IPS DF 6.9 (cell line): ENCODE measurements around the gene CARD8.

Experiments used
- DNase-seq: peaks from one replicate; pipeline ENCODE4 v3.0.0-alpha.2; 2013; ENCODE audit warnings: low read depth, low spot score
- H3K27ac ChIP-seq: one replicate; pipeline ENCODE4 v1.5.1; 2013; ENCODE audit warnings: low read length, control low read depth
- H3K27me3 ChIP-seq: 2 replicates; pipeline ENCODE4 v1.6.1; 2013; ENCODE audit warnings: mild to moderate bottlenecking, low read length; ENCODE audit not compliant: control insufficient read depth, insufficient read depth
- H3K36me3 ChIP-seq: 2 replicates; pipeline ENCODE4 v1.6.1; 2013; ENCODE audit warnings: low read length; ENCODE audit not compliant: control insufficient read depth, insufficient read depth
- H3K4me1 ChIP-seq: 2 replicates; pipeline ENCODE4 v1.6.1; 2013; ENCODE audit warnings: low read length; ENCODE audit not compliant: control insufficient read depth, insufficient read depth
- H3K4me3 ChIP-seq: 2 replicates; pipeline ENCODE4 v1.5.1; 2013; ENCODE audit warnings: mild to moderate bottlenecking, low read length
- H3K9me3 ChIP-seq: 2 replicates; pipeline ENCODE4 v1.6.1; 2013; ENCODE audit warnings: low read length, inconsistent platforms; ENCODE audit not compliant: control insufficient read depth, insufficient read depth
- WGBS: extraction: QIAGEN DNeasy Blood & Tissue Kit; methylation state at CpG from one replicate; pipeline ENCODE4 v1.1.7; 2013; ENCODE audit warnings: mixed read lengths, missing lambda C conversion rate; ENCODE audit not compliant: insufficient read length, insufficient coverage; 5-methylcytosine and 5-hydroxymethylcytosine counted together

Gene CARD8

GRCh38 chr19:48216933-48217332 lies 38.8 kb downstream of the CARD8 start:
- no CpG with 5 or more reads among the region's 14 CpGs for WGBS
- H3K27me3 ChIP-seq = no peaks in the 10 kb centered on the region
- H3K9me3 ChIP-seq = no peaks in the 10 kb centered on the region
- H3K4me3 ChIP-seq = no peak overlapping the region
- H3K27ac ChIP-seq = no peak overlapping the region
- DNase-seq = peak; percentile 18
- H3K4me1 ChIP-seq = no peaks in the 10 kb centered on the region
- no peaks in the 10 kb centered on the region for H3K36me3 ChIP-seq

GRCh38 chr19:48213959-48214358 lies 41.8 kb downstream of the CARD8 start:
- Histone ChIP-seq H3K27ac (no peak overlapping the region), H3K4me3 (no peak overlapping the region), H3K4me1 (no peaks in the 10 kb centered on the region), H3K9me3 (no peaks in the 10 kb centered on the region), H3K27me3 (no peaks in the 10 kb centered on the region), H3K36me3 (no peaks in the 10 kb centered on the region; the same call in 1 of the 2 replicates)
- WGBS = no CpG with 5 or more reads among the region's 5 CpGs
- no peak for DNase-seq

- H3K36me3 ChIP-seq = no peaks in the 10 kb centered on the region; the same call in 1 of the 2 replicates
- no peaks in the 10 kb centered on the region for H3K4me1 ChIP-seq
- no peak overlapping the region for H3K27ac ChIP-seq
- H3K9me3 ChIP-seq = no peaks in the 10 kb centered on the region
- no peak for DNase-seq
- no CpG with 5 or more reads among the region's 3 CpGs for WGBS
- H3K4me3 ChIP-seq = no peak overlapping the region
- no peaks in the 10 kb centered on the region for H3K27me3 ChIP-seq
These were observed 45.7 kb downstream of the CARD8 start for GRCh38 chr19:48210005-48210404.

GRCh38 chr19:48206397-48207093 lies 49.2 kb downstream of the CARD8 start:
- Histone ChIP-seq H3K27ac (no peak overlapping the region), H3K27me3 (no peaks in the 10 kb centered on the region), H3K36me3 (no peaks in the 10 kb centered on the region; the same call in 1 of the 2 replicates), H3K4me3 (no peak overlapping the region), H3K9me3 (no peaks in the 10 kb centered on the region), H3K4me1 (no peaks in the 10 kb centered on the region)
- DNase-seq = no peak
- WGBS = no CpG with 5 or more reads among the region's 9 CpGs

- Histone ChIP-seq H3K36me3 (no peaks in the 10 kb centered on the region), H3K4me3 (peak overlapping the region; percentile 39; the same call in 1 of the 2 replicates)
- no CpG with 5 or more reads among the region's 34 CpGs for WGBS
These were observed 51.7 kb downstream of the CARD8 start for GRCh38 chr19:48203794-48204628.

GRCh38 chr19:48203222-48203793 lies 52.4 kb downstream of the CARD8 start:
- H3K4me1 ChIP-seq = no peaks in the 10 kb centered on the region
- H3K27ac ChIP-seq = no peak overlapping the region
- WGBS = no CpG with 5 or more reads among the region's 5 CpGs
- peak overlapping the region; percentile 13; the same call in 1 of the 2 replicates for H3K4me3 ChIP-seq
- no peaks in the 10 kb centered on the region for H3K9me3 ChIP-seq
- H3K27me3 ChIP-seq = no peaks in the 10 kb centered on the region
- H3K36me3 ChIP-seq = no peaks in the 10 kb centered on the region
- DNase-seq = no peak

More at GRCh38 chr19:48203794-48204628, 51.7 kb downstream of the CARD8 start:
- Histone ChIP-seq H3K27ac (no peak overlapping the region), H3K4me1 (no peaks in the 10 kb centered on the region), H3K9me3 (no peaks in the 10 kb centered on the region), H3K27me3 (no peaks in the 10 kb centered on the region)
- DNase-seq = peak; percentile 98

- 100% methylated on average over 6 of the region's 13 CpGs for WGBS
- Histone ChIP-seq H3K27me3 (no peaks in the 10 kb centered on the region), H3K27ac (no peak overlapping the region)
These were observed 58.6 kb downstream of the CARD8 start for GRCh38 chr19:48196933-48197665.

GRCh38 chr19:48196321-48196763 lies 59.4 kb downstream of the CARD8 start:
- WGBS = no CpG with 5 or more reads among the region's 23 CpGs
- no peaks in the 10 kb centered on the region for H3K9me3 ChIP-seq

More at GRCh38 chr19:48196933-48197665, 58.6 kb downstream of the CARD8 start:
- Histone ChIP-seq H3K4me1 (peaks cover 2% of the 10 kb centered on the region; the same call in 1 of the 2 replicates), H3K36me3 (no peaks in the 10 kb centered on the region; the same call in 1 of the 2 replicates), H3K4me3 (no peak overlapping the region), H3K9me3 (no peaks in the 10 kb centered on the region)
- DNase-seq = no peak

GRCh38 chr19:48194844-48195830 lies 60.6 kb downstream of the CARD8 start:
- WGBS = no CpG with 5 or more reads among the region's 95 CpGs
- H3K27me3 ChIP-seq = no peaks in the 10 kb centered on the region
- H3K36me3 ChIP-seq = no peaks in the 10 kb centered on the region; the same call in 1 of the 2 replicates
- no peak overlapping the region for H3K4me3 ChIP-seq
- H3K9me3 ChIP-seq = no peaks in the 10 kb centered on the region
- DNase-seq = no peak
- H3K4me1 ChIP-seq = peaks cover 2% of the 10 kb centered on the region; the same call in 1 of the 2 replicates
- H3K27ac ChIP-seq = no peak overlapping the region

More at GRCh38 chr19:48196321-48196763, 59.4 kb downstream of the CARD8 start:
- no peak overlapping the region for H3K4me3 ChIP-seq
- peaks cover 2% of the 10 kb centered on the region; the same call in 1 of the 2 replicates for H3K4me1 ChIP-seq
- no peak for DNase-seq
- no peaks in the 10 kb centered on the region for H3K27me3 ChIP-seq
- H3K27ac ChIP-seq = no peak overlapping the region
- H3K36me3 ChIP-seq = no peaks in the 10 kb centered on the region; the same call in 1 of the 2 replicates
